Activated naive CD4-positive, alpha-beta T cell treated with anti-CD3 and anti-CD28 coated beads, Interleukin-2, amount 50 U/mL, for 72 hours (primary cell): ENCODE results near the gene GPR179. TPM values are rescaled to one million over a fixed set of nuclear protein-coding genes. Genes with fewer than 3 reads are reported as not detected.

Experiments used
- ATAC-seq, 2 donors: fragments of 150-1000 bp; cut with Tn5 transposase; 2 replicates each; pipeline ENCODE4 v1.10.0; 2021; ENCODE audit warnings: mild to moderate bottlenecking in 2 of 2, moderate library complexity in 2 of 2
- DNase-seq, 2 donors: peaks; one replicate each; pipeline ENCODE4 v3.0.0; 2021 to 2022; ENCODE audit warnings: low spot score in 2 of 2
- H3K27ac Mint-ChIP-seq, 2 donors: one replicate each; pipeline ENCODE4 v1.8.0; 2022; ENCODE audit warnings: mild to moderate bottlenecking in 2 of 2, mixed read lengths in 2 of 2
- H3K36me3 Mint-ChIP-seq, 2 donors: one replicate each; pipeline ENCODE4 v1.8.0; 2022; ENCODE audit warnings: mixed read lengths in 2 of 2
- H3K9me3 Mint-ChIP-seq, 2 donors: one replicate each; pipeline ENCODE4 v1.8.0; 2022; ENCODE audit warnings: mixed read lengths in 2 of 2
- total RNA-seq, 2 donors: library from RNA; stranded (reverse); gene quantifications; one replicate each; pipeline ENCODE4 v1.2.3, GENCODE V29; 2022

Gene GPR179, protein sequence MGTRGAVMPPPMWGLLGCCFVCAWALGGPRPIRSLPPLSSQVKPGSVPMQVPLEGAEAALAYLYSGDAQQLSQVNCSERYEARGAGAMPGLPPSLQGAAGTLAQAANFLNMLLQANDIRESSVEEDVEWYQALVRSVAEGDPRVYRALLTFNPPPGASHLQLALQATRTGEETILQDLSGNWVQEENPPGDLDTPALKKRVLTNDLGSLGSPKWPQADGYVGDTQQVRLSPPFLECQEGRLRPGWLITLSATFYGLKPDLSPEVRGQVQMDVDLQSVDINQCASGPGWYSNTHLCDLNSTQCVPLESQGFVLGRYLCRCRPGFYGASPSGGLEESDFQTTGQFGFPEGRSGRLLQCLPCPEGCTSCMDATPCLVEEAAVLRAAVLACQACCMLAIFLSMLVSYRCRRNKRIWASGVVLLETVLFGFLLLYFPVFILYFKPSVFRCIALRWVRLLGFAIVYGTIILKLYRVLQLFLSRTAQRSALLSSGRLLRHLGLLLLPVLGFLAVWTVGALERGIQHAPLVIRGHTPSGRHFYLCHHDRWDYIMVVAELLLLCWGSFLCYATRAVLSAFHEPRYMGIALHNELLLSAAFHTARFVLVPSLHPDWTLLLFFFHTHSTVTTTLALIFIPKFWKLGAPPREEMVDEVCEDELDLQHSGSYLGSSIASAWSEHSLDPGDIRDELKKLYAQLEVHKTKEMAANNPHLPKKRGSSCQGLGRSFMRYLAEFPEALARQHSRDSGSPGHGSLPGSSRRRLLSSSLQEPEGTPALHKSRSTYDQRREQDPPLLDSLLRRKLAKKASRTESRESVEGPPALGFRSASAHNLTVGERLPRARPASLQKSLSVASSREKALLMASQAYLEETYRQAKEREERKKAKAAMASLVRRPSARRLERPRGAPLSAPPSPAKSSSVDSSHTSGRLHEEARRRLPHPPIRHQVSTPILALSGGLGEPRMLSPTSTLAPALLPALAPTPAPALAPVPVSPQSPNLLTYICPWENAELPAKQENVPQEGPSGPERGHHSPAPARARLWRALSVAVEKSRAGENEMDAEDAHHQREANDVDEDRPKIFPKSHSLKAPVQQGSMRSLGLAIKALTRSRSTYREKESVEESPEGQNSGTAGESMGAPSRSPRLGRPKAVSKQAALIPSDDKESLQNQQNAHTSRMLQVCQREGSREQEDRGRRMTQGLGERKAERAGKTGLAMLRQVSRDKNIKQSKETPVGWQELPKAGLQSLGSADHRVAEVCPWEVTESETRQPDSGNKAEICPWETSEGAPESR (N-terminal part only)
- total RNA-seq: under 1 TPM; 0.02 to 0.04 TPM

DNA sequence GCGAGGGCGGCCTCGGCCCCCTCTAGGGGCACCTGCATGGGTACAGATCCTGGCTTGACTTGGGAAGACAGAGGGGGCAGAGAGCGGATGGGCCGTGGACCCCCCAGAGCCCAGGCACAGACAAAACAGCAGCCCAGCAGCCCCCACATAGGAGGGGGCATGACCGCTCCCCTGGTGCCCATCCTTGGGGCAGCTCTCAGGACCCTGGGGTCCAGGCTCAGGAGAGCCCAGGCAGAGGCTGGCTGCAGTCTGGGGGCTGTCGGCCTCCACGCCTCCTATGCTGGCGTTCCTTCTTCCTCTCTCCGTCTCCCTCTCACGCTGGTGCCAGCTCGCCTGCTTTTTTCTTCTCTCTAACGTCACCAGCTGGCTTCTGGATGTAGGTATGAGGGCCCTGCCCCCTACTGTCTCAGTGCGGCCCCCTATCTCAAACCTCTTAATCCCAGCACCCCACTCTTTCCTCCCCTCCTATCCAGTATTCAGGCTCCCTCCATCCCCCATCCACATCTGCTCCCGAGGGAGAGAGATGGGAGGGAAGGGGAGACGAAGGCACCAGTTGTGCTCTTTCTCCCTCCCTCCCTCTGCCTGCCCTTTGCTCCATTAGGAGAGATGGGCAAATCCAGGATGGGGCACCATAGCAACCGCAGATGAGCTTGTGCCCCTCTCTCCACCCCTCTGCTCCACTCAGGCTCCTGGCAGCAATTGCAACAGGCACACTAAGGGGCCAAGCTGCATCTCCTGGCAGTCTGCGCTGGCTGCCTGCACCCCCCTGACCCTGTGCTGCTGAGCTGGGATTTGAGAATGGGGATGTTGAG is at the start of gene GPR179:
Gene GPR179 (minus strand): TSS at position 349 of the 812 bp plus-strand sequence. CDS start 167 bp downstream, at position 182.
- no peak for ATAC-seq
- no peaks in the 10 kb centered on the region for H3K9me3 Mint-ChIP-seq
- H3K27ac Mint-ChIP-seq: no peak within 1 kb of the TSS
- no peak for DNase-seq
- no peaks in the 10 kb centered on the region for H3K36me3 Mint-ChIP-seq

- ATAC-seq: no peak
- H3K27ac Mint-ChIP-seq: no peak overlapping the region
- no peaks in the 10 kb centered on the region for H3K9me3 Mint-ChIP-seq
- DNase-seq: no peak
- no peaks in the 10 kb centered on the region for H3K36me3 Mint-ChIP-seq
These were observed 35.7 kb upstream of the GPR179 start for GRCh38 chr17:38379448-38379847.

GRCh38 chr17:38369124-38369886 is 25.5 kb upstream of the GPR179 start:
- Mint-ChIP-seq H3K27ac (no peak overlapping the region), H3K36me3 (peaks cover 0 to 11% of the 10 kb centered on the region in 2 donors), H3K9me3 (no peaks in the 10 kb centered on the region)
- ATAC-seq (no peak), DNase-seq (no peak)

DNA sequence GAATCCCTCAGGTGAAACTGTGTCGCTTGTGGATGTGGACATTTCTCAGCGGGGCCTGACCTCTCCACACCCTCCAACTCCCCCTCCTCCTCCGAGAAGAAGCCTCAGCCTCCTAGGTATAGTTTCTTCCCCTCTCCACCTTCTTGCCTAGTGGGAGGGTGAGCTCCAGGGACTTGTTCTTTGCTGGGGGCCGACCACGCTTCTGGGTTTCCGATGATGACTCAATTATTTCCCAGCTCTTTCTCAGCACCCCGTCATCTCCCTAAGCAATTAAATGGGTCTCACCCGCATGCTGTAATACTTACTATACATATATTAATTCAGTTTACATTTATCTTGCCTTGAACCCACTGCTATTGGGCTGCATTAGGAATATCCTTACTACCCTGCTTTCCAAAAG is 21.0 kb upstream of the GPR179 start:
- DNase-seq: no peak

GRCh38 chr17:38363016-38363415 is 19.3 kb upstream of the GPR179 start:
- Mint-ChIP-seq H3K9me3 (no peaks in the 10 kb centered on the region), H3K36me3 (no peaks in the 10 kb centered on the region), H3K27ac (no peak overlapping the region)
- ATAC-seq: no peak
- DNase-seq: no peak

More for the DNA sequence above, 21.0 kb upstream of the GPR179 start:
- ATAC-seq: no peak
- Mint-ChIP-seq H3K27ac (no peak overlapping the region), H3K9me3 (no peaks in the 10 kb centered on the region), H3K36me3 (no peaks in the 10 kb centered on the region)

GRCh38 chr17:38361694-38362465 is 18.1 kb upstream of the GPR179 start:
- Mint-ChIP-seq H3K9me3 (no peaks in the 10 kb centered on the region), H3K36me3 (no peaks in the 10 kb centered on the region), H3K27ac (no peak overlapping the region)
- ATAC-seq: no peak
- no peak for DNase-seq

- H3K9me3 Mint-ChIP-seq: no peaks in the 10 kb centered on the region
- ATAC-seq (no peak), DNase-seq (no peak)
- H3K27ac Mint-ChIP-seq: no peak overlapping the region
- no peaks in the 10 kb centered on the region for H3K36me3 Mint-ChIP-seq
These were observed 15.1 kb upstream of the GPR179 start for GRCh38 chr17:38358586-38359513.

DNA sequence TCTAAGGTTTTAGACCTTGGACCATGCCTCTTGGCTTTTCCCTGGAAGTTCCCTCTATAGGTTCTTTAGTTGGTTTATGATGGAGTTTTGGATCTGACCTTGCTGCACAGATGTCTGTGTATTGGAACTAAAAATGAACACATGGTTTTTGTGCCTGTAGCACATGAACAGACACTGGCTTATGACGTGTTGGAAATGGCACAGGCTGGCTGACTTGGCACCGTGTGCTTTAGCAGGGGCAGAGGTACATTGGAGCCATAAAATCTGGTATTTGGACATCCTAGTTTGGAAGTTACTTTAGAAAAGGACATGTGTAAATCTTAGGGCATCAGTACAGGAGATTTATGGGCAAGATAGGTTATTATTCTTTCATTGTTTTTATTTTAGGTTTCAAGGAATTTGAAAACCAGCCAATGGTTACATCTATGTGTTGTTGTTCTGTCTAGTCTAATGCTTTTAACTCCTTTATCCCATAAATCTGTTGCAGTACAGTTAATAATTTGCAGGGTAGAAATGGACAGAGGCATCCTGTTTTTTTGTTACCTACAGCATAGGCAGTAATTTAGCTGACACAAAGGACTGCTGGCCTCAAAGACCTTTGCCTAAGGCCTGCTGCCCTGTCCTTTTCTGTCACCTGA is 13.8 kb upstream of the GPR179 start:
- Mint-ChIP-seq H3K9me3 (no peaks in the 10 kb centered on the region), H3K27ac (no peak overlapping the region), H3K36me3 (no peaks in the 10 kb centered on the region)
- no peak for ATAC-seq
- DNase-seq: no peak

GRCh38 chr17:38355251-38355650 is 11.5 kb upstream of the GPR179 start:
- H3K27ac Mint-ChIP-seq: no peak overlapping the region
- no peaks in the 10 kb centered on the region for H3K9me3 Mint-ChIP-seq
- ATAC-seq: no peak
- DNase-seq: no peak
- H3K36me3 Mint-ChIP-seq: peaks cover 0 to 5% of the 10 kb centered on the region in 2 donors

GRCh38 chr17:38354466-38354865 is 10.7 kb upstream of the GPR179 start:
- ATAC-seq (no peak), DNase-seq (no peak)
- Mint-ChIP-seq H3K36me3 (peaks cover 0 to 5% of the 10 kb centered on the region in 2 donors), H3K9me3 (no peaks in the 10 kb centered on the region), H3K27ac (no peak overlapping the region)

GRCh38 chr17:38353668-38354067 is 9.9 kb upstream of the GPR179 start:
- Mint-ChIP-seq H3K36me3 (peaks cover 0 to 5% of the 10 kb centered on the region in 2 donors), H3K9me3 (no peaks in the 10 kb centered on the region), H3K27ac (no peak overlapping the region)
- DNase-seq: no peak
- no peak for ATAC-seq

GRCh38 chr17:38353086-38353604 is 9.4 kb upstream of the GPR179 start:
- DNase-seq: no peak
- H3K27ac Mint-ChIP-seq: peak overlapping the region in 1 of 2 donors; percentile 20

More at GRCh38 chr17:38353086-38353604, 9.4 kb upstream of the GPR179 start:
- no peaks in the 10 kb centered on the region for H3K9me3 Mint-ChIP-seq
- no peak for ATAC-seq
- peaks cover 0 to 5% of the 10 kb centered on the region in 2 donors for H3K36me3 Mint-ChIP-seq
